Measurements from ENCODE around the gene KIAA1614.

GRCh38 chr1:180994262-180994661, 81.6 kb downstream of the KIAA1614 start:
- TF ChIP-seq CTCF (IDR thresholded peaks at IDR 0.05; ENCODE audit: low read depth, low read length), result no peak
- TF ChIP-seq EZH2phosphoT487 (IDR thresholded peaks at IDR 0.05; ENCODE audit: low read depth), result no peak
